Activated CD4-positive, alpha-beta T cell treated with anti-CD3 and anti-CD28 coated beads, Interleukin-2, amount 10 ng/mL, durations not matched to agents 7 days and 5 days (primary cell): Measurements from ENCODE around the gene CSNK2A3. TPM values are rescaled to one million over a fixed set of nuclear protein-coding genes. Genes with fewer than 3 reads are reported as not detected.
"Not testable (repeated sequence)": the region's sequence is repeated elsewhere in the genome, so short reads cannot be mapped to it uniquely, and the experiment has no call there.

Source experiments
- CTCF ChIA-PET: fragments of 350-600 bp; sonication (Branson Sonifier 250); formaldehyde crosslinking; loops from one replicate; lab custom pipeline; 2021; ENCODE audit warnings: antibody characterized with exemption; lab: Charles Lee
- POLR2A ChIA-PET: fragments of 350-600 bp; sonication (Branson Sonifier 250); formaldehyde crosslinking; loops from one replicate; lab custom pipeline; 2021; ENCODE audit warnings: antibody characterized with exemption; lab: Charles Lee
- DNase-seq: peaks from one replicate; pipeline ENCODE4 v3.0.0-alpha.2; 2020
- H3K27ac Mint-ChIP-seq: one replicate; pipeline ENCODE4 v1.8.0; 2021; ENCODE audit warnings: mild to moderate bottlenecking, moderate library complexity, mixed read lengths
- H3K27me3 Mint-ChIP-seq: one replicate; pipeline ENCODE4 v1.8.0; 2021; ENCODE audit warnings: mixed read lengths
- H3K36me3 Mint-ChIP-seq: one replicate; pipeline ENCODE4 v1.8.0; 2021; ENCODE audit warnings: low read depth, mixed read lengths
- H3K4me1 Mint-ChIP-seq: one replicate; pipeline ENCODE4 v1.8.0; 2021; ENCODE audit warnings: mixed read lengths
- H3K4me3 Mint-ChIP-seq: one replicate; pipeline ENCODE4 v1.8.0; 2021; ENCODE audit warnings: mild to moderate bottlenecking, moderate library complexity, mixed read lengths
- H3K9me3 Mint-ChIP-seq: one replicate; pipeline ENCODE4 v1.8.0; 2021; ENCODE audit warnings: mixed read lengths
- total RNA-seq, 2 experiments: library from RNA; stranded (reverse); gene quantifications; one replicate each; pipeline ENCODE4 v1.2.3, GENCODE V29; 2021

Gene CSNK2A3
- total RNA-seq, 2 experiments from 2014 or later, result 0.56 to 1.0 TPM

DNA sequence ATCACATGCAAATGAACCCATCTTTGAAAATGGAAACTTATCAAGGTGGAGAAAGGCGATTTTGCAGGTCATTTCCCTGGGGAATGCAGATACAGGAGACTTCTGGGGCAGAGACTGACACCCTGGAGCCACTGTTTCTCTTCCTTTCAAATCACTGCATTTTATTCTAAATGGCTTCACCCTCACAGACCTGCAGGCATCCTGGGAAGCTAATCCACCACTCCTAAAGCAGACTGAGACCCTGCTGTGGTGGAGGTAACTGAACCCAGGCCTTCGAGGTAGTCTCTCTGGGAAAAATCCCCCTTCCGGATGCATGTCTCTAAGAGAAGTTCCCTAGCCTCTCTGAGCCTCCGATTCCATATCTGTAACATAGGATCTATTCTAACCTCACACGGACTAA lies 20.9 kb upstream of the CSNK2A3 start:
- no peaks in the 10 kb centered on the region for H3K27me3 Mint-ChIP-seq
- no peak for DNase-seq
- no peaks in the 10 kb centered on the region for H3K9me3 Mint-ChIP-seq
- ChIA-PET CTCF (no interaction called here), POLR2A (no interaction called here)
- H3K27ac Mint-ChIP-seq, result no peak overlapping the region
- no peak overlapping the region for H3K4me3 Mint-ChIP-seq
- no peaks in the 10 kb centered on the region for H3K36me3 Mint-ChIP-seq
- no peaks in the 10 kb centered on the region for H3K4me1 Mint-ChIP-seq

DNA sequence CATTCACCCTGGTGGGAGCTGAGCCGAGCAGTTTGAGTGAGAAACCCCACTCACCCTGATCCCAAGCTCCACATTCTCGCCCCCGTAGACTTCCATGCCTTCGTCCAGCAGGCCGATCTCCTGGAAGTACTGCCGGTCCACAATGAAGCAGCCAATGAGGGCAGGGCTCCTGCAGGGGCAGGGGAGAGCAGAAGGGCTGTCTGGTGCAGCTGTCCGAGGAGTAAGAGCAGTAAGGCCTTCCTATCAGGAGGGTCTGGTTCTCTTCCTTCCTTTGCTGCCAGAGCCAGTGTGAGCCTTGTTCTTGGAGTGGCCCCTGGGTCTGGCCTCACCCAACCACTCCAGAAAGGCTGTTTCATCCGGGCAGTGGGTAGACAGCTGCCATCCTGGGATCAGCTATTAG lies 19.4 kb upstream of the CSNK2A3 start:
- Mint-ChIP-seq H3K27ac (no peak overlapping the region), H3K4me3 (no peak overlapping the region), H3K9me3 (peaks cover 1% of the 10 kb centered on the region), H3K27me3 (no peaks in the 10 kb centered on the region), H3K4me1 (no peaks in the 10 kb centered on the region), H3K36me3 (no peaks in the 10 kb centered on the region)
- no peak for DNase-seq
- POLR2A ChIA-PET, result no interaction called here
- CTCF ChIA-PET, result no interaction called here

DNA sequence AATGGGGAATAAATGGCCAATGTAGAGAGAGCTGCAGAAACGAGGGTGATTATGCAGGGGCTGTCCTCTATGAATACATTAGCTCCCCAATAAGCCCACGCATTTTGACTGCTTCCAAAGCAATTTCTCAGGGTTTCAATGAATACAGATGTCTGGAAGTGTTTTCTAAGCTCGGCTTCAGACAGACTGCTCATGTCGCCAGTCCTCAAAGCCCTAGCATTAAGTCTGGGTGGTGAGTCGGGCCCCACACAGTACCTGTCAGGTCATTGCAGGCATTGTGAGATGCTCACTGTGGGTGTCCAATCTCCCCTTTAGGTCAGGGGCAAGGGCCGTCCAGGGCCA lies 17.9 kb upstream of the CSNK2A3 start:
- Mint-ChIP-seq H3K9me3 (peaks cover 1% of the 10 kb centered on the region), H3K27ac (no peak overlapping the region), H3K4me1 (no peaks in the 10 kb centered on the region), H3K36me3 (no peaks in the 10 kb centered on the region), H3K4me3 (no peak overlapping the region), H3K27me3 (no peaks in the 10 kb centered on the region)
- ChIA-PET POLR2A (no interaction called here), CTCF (no interaction called here)
- DNase-seq, result no peak

DNA sequence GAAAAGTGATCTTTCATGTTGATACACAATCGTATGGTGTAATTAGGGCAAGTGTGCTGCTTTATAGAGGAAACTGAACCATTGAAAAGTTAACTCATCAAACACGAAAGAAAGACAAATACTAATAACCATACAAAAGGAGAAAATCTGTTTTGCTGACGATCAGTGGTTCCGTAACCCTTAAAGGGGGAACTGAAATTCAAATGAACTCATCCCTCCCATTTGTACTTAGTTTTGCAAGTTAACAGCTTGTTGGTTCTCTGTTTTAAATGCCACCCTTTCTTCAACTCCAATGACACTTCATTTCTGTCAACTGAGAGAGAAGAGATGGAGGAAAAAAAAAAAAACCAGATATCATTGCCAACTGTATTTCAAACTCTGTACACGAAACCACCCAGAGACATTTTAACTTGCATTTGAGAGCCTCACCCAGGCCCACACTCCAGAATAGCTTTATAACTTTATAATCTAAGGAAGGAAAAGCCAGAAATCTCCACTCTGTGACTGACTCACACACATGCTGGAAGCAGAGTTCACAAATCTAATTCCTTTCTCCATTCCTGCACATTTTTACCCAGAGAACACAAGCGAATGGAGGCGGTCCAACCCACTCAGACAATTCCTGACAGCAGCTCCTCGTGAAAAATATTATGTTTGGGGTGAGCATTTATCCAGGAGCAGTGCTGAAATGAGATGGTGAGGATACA lies 17.4 kb upstream of the CSNK2A3 start:
- Mint-ChIP-seq H3K4me3 (no peak overlapping the region), H3K4me1 (no peaks in the 10 kb centered on the region), H3K9me3 (peaks cover 1% of the 10 kb centered on the region), H3K27me3 (no peaks in the 10 kb centered on the region), H3K36me3 (no peaks in the 10 kb centered on the region), H3K27ac (no peak overlapping the region)
- DNase-seq, result no peak
- CTCF ChIA-PET, result no interaction called here
- POLR2A ChIA-PET, result no interaction called here

DNA sequence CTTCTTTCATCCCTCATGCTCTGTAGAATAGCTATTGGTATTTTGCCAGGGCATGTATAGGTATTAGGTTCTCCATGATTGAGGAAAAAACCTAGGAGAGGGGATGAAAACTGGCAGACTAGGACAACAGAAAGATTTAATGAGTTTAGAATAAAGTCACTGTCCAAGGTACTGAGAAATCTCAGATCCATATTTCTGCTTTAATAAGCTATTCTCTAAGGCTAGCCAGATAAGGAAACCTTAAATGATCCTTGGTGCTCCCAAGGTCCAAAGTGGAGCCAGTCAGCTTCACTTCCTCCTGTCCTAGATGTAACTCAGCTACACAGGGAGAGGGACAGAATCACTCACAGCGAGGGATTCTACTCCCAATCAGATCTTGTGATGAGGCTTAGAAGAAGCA lies 13.7 kb upstream of the CSNK2A3 start:
- no peak overlapping the region for H3K4me3 Mint-ChIP-seq
- no peaks in the 10 kb centered on the region for H3K36me3 Mint-ChIP-seq
- H3K4me1 Mint-ChIP-seq, result no peaks in the 10 kb centered on the region
- DNase-seq, result no peak
- CTCF ChIA-PET, result interaction anchor here (1.0 kb wide), 1 partner anchor 16 kb away, joined by 3 read pairs; no protein-coding TSS in a partner anchor
- POLR2A ChIA-PET, result no interaction called here
- H3K27ac Mint-ChIP-seq, result no peak overlapping the region
- H3K27me3 Mint-ChIP-seq, result peaks cover 2% of the 10 kb centered on the region
- peaks cover 1% of the 10 kb centered on the region for H3K9me3 Mint-ChIP-seq

DNA sequence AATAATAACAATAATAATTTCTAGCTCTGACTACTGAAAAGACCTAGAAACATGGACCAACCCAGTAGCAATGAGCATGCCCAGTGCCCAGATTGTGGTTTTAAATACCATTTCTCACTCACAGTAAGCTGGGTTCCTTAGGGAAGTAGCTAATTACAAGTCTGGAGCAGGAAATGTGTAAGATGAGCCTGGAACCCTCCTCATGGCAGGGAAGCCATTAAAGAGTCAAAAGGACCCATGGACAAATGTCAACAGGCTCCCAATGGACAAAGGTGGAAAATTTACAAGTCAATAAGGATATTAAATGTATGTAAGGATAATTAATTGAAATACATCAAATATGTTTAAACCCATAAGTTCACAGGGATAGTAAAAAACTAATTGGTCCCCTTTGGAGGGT lies 10.6 kb upstream of the CSNK2A3 start:
- no peak overlapping the region for H3K27ac Mint-ChIP-seq
- no peak overlapping the region for H3K4me3 Mint-ChIP-seq
- CTCF ChIA-PET, result no interaction called here
- H3K27me3 Mint-ChIP-seq, result peaks cover 9% of the 10 kb centered on the region
- H3K9me3 Mint-ChIP-seq, result no peaks in the 10 kb centered on the region
- POLR2A ChIA-PET, result no interaction called here
- no peak for DNase-seq
- no peaks in the 10 kb centered on the region for H3K36me3 Mint-ChIP-seq
- no peaks in the 10 kb centered on the region for H3K4me1 Mint-ChIP-seq

DNA sequence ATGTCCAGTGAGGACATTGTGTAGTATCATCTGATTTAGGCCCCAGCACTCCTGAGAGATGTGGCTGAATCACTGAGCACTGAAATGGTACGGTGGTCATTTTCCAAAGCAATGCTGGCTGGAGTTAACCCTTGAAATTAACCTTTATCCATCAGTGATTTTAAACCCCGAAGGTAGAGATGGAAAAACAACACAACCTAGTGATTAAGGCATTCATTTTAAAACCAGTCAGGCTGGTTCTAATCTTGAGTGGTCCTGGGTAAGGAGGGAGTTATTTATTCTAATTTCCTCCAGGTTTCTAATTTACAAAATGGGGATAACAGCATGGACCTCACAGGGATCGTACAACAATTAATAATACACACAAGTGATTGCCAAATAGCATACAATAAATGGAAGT lies 6.6 kb upstream of the CSNK2A3 start:
- peaks cover 10% of the 10 kb centered on the region for H3K27me3 Mint-ChIP-seq
- no peaks in the 10 kb centered on the region for H3K36me3 Mint-ChIP-seq
- no peaks in the 10 kb centered on the region for H3K9me3 Mint-ChIP-seq
- no peak for DNase-seq
- H3K4me3 Mint-ChIP-seq, result no peak overlapping the region
- ChIA-PET CTCF (no interaction called here), POLR2A (no interaction called here)
- no peaks in the 10 kb centered on the region for H3K4me1 Mint-ChIP-seq
- no peak overlapping the region for H3K27ac Mint-ChIP-seq

DNA sequence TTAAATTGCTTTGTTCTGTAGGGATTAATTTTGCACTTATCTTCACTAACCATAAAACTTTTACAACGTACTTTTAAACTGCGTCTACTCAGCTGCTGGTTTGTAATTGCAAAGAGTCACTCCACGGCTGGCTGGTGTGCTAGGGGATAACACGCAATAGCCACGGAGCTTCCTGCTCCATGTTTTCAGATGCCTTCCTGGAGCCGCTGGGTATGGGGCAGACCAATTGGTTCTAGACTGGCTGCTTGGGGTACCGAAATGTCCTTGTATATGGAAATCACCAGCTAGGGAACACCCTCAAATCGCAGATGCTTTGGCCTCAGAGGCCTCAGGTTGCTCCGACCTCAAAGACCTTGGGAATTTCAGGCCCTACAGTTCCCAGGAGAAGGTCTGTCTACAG lies 3.8 kb upstream of the CSNK2A3 start:
- Mint-ChIP-seq H3K9me3 (no peaks in the 10 kb centered on the region), H3K36me3 (no peaks in the 10 kb centered on the region), H3K4me1 (no peaks in the 10 kb centered on the region), H3K27me3 (peaks cover 10% of the 10 kb centered on the region), H3K4me3 (no peak overlapping the region), H3K27ac (no peak overlapping the region)
- ChIA-PET POLR2A (no interaction called here), CTCF (no interaction called here)
- DNase-seq, result no peak

DNA sequence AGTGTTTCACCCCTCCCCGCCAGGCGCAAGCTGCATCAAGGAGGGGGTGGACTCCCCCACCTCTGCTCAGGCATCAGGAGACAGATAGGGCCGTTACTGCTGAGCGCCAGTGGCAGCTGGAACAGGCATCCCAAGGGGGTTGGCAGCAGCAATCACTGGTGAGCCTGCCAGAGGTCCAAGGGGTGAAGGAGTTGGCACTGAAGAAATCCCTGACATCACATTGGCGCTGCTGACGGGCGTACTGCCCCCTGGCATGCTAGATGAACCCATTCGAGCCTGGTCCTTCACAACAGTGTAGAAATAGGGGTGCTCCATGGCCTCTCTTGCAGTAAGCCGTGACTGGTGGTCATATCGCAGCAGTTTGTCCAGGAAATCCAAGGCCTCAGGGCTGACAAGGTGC lies 1.2 kb downstream of the CSNK2A3 start:
- H3K27me3 Mint-ChIP-seq, H3K4me1 Mint-ChIP-seq, H3K27ac Mint-ChIP-seq, DNase-seq, POLR2A ChIA-PET, H3K4me3 Mint-ChIP-seq, H3K9me3 Mint-ChIP-seq, H3K36me3 Mint-ChIP-seq: not testable (repeated sequence)
- CTCF ChIA-PET, result interaction anchor here (1.5 kb wide), 1 partner anchor 15 kb away, joined by 3 read pairs; no protein-coding TSS in a partner anchor

DNA sequence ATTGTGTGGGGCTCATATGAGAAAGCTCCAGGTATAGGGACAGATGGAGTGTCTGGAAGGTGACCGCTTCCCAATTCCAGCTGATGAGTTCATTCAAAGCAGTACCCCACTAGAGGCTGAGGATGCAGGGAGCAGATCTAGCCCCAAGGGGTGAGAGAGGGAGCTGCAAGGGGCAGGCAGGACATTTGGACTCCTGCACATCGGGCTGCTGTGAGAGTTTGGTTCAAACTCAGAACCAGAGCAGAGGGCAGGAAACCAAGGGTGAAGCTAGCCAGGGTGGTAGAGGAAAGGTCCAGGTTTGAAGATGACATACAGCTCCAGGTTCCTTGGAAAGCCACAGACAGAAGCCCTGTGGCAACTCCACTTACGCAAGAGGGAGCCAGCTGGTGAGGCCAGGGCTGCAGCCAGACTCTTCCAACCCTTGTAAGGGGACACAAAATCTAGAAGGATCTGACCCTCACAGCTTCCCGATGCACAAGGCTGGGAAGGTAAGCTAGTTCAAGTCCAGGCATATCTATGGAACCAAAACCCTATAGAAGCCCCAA lies 1.9 kb downstream of the CSNK2A3 start:
- no peak overlapping the region for H3K4me3 Mint-ChIP-seq
- POLR2A ChIA-PET, result no interaction called here
- peaks cover 1% of the 10 kb centered on the region for H3K27me3 Mint-ChIP-seq
- no peaks in the 10 kb centered on the region for H3K4me1 Mint-ChIP-seq
- H3K9me3 Mint-ChIP-seq, result no peaks in the 10 kb centered on the region
- CTCF ChIA-PET, result interaction anchor here (1.5 kb wide), 1 partner anchor 16 kb away, joined by 3 read pairs; no protein-coding TSS in a partner anchor
- DNase-seq, result no peak
- H3K36me3 Mint-ChIP-seq, result no peaks in the 10 kb centered on the region
- H3K27ac Mint-ChIP-seq, result no peak overlapping the region

DNA sequence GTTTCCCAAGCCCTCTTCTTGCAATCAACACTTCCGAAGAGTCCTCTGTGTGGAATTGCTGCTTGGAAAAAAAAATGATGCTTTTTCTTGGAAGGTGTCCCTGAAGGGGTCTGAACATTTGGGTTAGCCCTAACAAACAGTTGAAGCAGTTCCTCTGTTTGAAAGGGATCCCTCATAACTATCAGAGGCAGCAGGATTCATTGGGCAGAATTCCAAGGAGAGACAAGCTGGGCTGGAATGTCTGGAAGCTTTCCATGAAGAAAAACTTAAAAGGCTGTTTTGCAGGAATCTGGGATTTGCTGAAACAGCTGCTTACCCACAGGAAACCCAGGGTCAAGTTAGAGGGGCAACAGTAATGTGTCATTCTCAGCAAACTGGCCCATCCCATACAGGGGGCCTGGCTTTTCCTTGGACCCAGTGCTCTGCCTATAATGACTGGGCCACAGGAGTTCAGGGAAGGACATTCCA lies 3.1 kb downstream of the CSNK2A3 start:
- Mint-ChIP-seq H3K4me3 (no peak overlapping the region), H3K27ac (no peak overlapping the region), H3K9me3 (no peaks in the 10 kb centered on the region), H3K36me3 (no peaks in the 10 kb centered on the region), H3K27me3 (no peaks in the 10 kb centered on the region), H3K4me1 (no peaks in the 10 kb centered on the region)
- no peak for DNase-seq
- POLR2A ChIA-PET, result no interaction called here
- CTCF ChIA-PET, result no interaction called here

DNA sequence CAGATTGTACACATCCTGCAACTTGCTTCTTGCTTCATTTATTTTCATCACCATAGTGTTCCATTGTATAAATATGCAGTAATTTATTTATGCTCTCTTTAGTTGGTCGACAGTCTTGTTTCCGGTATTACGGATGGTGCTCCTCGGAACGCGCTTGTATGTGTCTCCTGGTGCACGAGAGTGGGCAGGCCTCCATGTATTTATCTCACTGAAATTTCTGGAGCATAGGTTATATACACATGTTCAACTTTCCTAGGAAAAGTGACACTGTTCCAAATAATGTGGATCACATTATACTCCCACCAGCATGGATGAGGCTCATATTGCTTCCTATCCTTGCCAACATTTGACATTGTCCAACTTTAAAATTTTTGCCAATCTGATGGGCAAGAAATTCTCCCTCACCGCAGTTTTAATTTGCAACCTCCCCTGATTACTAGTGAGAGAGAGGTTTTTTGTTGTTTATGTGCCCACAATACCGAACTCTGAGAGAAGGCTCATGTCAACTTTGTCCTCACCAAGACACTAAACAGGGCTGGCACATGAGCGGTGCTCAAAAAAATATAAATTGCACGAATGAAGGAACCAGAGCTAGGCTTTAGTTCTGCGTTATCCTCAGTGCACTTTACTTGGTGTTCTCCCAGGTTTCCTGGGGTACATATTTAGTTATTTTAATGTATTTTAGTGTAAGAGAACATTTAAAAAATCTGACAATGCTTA lies 3.8 kb downstream of the CSNK2A3 start:
- H3K9me3 Mint-ChIP-seq, result no peaks in the 10 kb centered on the region
- POLR2A ChIA-PET, result no interaction called here

DNA sequence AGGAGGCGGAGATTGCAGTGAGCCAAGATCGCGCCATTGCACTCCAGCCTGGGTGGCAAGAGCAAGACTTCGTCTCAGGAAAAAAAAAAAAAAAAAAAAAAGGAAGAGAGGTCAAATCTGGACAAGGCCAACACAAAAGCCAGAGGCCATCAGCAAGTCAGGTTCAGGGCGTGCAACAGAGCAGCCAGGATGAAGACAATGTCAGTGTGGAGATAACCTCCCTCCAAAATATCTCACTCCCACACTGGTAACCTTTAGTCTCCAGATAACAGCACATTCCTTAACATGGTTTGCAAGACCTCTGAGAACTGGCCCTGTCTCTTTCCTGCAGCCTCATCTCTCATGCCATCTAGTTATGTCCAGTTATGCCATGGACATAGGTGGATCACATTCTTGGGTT lies 4.7 kb downstream of the CSNK2A3 start:
- H3K27me3 Mint-ChIP-seq, result no peaks in the 10 kb centered on the region
- no peaks in the 10 kb centered on the region for H3K9me3 Mint-ChIP-seq
- no peak for DNase-seq
- ChIA-PET CTCF (no interaction called here), POLR2A (no interaction called here)
- H3K4me1 Mint-ChIP-seq, result no peaks in the 10 kb centered on the region
- no peak overlapping the region for H3K27ac Mint-ChIP-seq
- no peak overlapping the region for H3K4me3 Mint-ChIP-seq
- H3K36me3 Mint-ChIP-seq, result no peaks in the 10 kb centered on the region

More for the DNA sequence above, 3.8 kb downstream of the CSNK2A3 start:
- CTCF ChIA-PET, result no interaction called here
- Mint-ChIP-seq H3K36me3 (no peaks in the 10 kb centered on the region), H3K27ac (no peak overlapping the region), H3K4me3 (no peak overlapping the region), H3K4me1 (no peaks in the 10 kb centered on the region), H3K27me3 (no peaks in the 10 kb centered on the region)
- no peak for DNase-seq
